ENCODE data around the gene ATG10.
A peak's percentile ranks its signal among the peaks of the same experiment; 100 is the strongest.

The ATG10 gene

GRCh38 chr5:81961651-81962440 is 10.0 kb upstream of the ATG10 start:
- Mint-ChIP-seq H3K9me3 (no peaks in the 10 kb centered on the region), H3K4me3 (no peak overlapping the region), H3K36me3 (ENCODE audit: low read depth) (no peaks in the 10 kb centered on the region), H3K4me1 (no peaks in the 10 kb centered on the region), H3K27ac (no peak overlapping the region), H3K27me3 (ENCODE audit: low read depth) (no peaks in the 10 kb centered on the region)
- no peak for TF ChIP-seq CTCF (IDR thresholded peaks at IDR 0.05; ENCODE audit: unreplicated experiment in 3 of 3)

GRCh38 chr5:81963544-81963943 is 8.3 kb upstream of the ATG10 start:
- no peak overlapping the region for H3K4me3 Mint-ChIP-seq
- no peaks in the 10 kb centered on the region for H3K36me3 Mint-ChIP-seq (ENCODE audit: low read depth)
- no peaks in the 10 kb centered on the region for H3K27me3 Mint-ChIP-seq (ENCODE audit: low read depth)
- H3K9me3 Mint-ChIP-seq = no peaks in the 10 kb centered on the region
- no peak for TF ChIP-seq CTCF (IDR thresholded peaks at IDR 0.05; ENCODE audit: unreplicated experiment in 3 of 3)
- no peaks in the 10 kb centered on the region for H3K4me1 Mint-ChIP-seq
- H3K27ac Mint-ChIP-seq = no peak overlapping the region

GRCh38 chr5:81965524-81965923 is 6.3 kb upstream of the ATG10 start:
- Mint-ChIP-seq H3K4me1 (no peaks in the 10 kb centered on the region), H3K27ac (no peak overlapping the region), H3K4me3 (no peak overlapping the region), H3K36me3 (ENCODE audit: low read depth) (no peaks in the 10 kb centered on the region), H3K27me3 (ENCODE audit: low read depth) (no peaks in the 10 kb centered on the region), H3K9me3 (no peaks in the 10 kb centered on the region)
- TF ChIP-seq CTCF (IDR thresholded peaks at IDR 0.05; ENCODE audit: unreplicated experiment in 3 of 3) = no peak

GRCh38 chr5:81969226-81969625 is 2.6 kb upstream of the ATG10 start:
- Mint-ChIP-seq H3K4me1 (peaks cover 21% of the 10 kb centered on the region), H3K4me3 (peak overlapping the region in 2 of 3 experiments; percentile 41 to 56), H3K27ac (no peak overlapping the region), H3K36me3 (ENCODE audit: low read depth) (no peaks in the 10 kb centered on the region), H3K27me3 (ENCODE audit: low read depth) (no peaks in the 10 kb centered on the region), H3K9me3 (no peaks in the 10 kb centered on the region)
- no peak for TF ChIP-seq CTCF (IDR thresholded peaks at IDR 0.05; ENCODE audit: unreplicated experiment in 3 of 3)

GRCh38 chr5:81969912-81970311 is 1.9 kb upstream of the ATG10 start:
- TF ChIP-seq CTCF (IDR thresholded peaks at IDR 0.05; ENCODE audit: unreplicated experiment in 3 of 3) = no peak
- H3K27ac Mint-ChIP-seq = peak overlapping the region in 1 of 3 experiments; percentile 76
- H3K27me3 Mint-ChIP-seq (ENCODE audit: low read depth) = no peaks in the 10 kb centered on the region
- no peaks in the 10 kb centered on the region for H3K36me3 Mint-ChIP-seq (ENCODE audit: low read depth)
- no peaks in the 10 kb centered on the region for H3K9me3 Mint-ChIP-seq
- H3K4me1 Mint-ChIP-seq = peaks cover 27% of the 10 kb centered on the region
- H3K4me3 Mint-ChIP-seq = peak overlapping the region in 2 of 3 experiments; percentile 62 to 75
